22Rv1 (cell line): Measurements from ENCODE around the gene SYNGR2.

Experiments used
- ZFX ChIP-seq: fragments of 450-650 bp; IDR thresholded peaks from 2 replicates; pipeline ENCODE4 v1.6.1; 2017; ENCODE audit warnings: antibody characterized with exemption, borderline replicate concordance
- TF ChIP-seq, protein P1 (sequence below): fragments of 450-650 bp; IDR thresholded peaks from 2 replicates; pipeline ENCODE4 v1.5.1; 2017; ENCODE audit warnings: mild to moderate bottlenecking

DNA sequence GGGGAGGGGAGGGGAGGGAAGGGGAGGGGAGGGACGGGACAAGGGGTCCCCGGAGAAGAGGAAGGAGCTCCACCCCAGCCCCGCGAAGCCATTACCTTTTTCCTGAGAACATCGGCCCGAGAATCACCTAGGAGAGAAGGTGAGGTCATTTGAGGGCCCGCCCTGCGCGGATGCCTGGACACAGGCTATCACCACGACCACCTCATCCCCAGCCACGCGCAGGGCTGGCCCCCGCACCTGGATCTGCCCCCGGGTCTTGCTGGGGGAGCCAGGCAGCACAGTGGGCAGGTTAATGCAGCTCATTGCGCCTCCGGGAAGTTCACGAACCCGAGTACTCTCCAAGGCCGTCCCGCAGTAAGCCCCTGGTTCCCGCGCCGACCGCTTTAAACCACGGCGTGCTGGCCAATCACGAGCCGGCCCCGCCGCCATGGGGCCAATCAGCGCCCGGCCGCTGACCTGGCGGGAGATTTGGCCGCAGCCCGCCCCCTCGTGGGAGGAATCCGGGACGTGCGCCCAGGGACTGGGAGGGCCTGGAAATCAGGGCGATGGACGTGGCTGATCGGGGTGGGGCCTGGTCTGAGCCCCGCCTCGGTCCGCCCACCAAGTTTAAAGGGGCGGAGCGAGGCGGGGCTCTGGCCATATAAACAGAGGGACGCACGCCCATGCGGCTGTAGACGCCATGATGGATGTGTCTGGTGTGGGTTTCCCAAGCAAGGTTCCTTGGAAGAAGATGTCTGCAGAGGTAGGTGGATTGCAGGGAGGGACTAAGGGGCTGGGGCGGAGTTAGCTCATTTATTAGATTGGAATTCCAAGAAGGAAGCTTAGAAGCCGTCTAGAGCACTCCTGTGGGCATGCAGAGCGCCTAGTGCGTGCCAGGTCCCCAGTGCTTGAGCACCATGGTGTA, 18.6 kb downstream of the SYNGR2 start, which contains the start of the genes AFMID and TK1:
- TF ChIP-seq, protein P1, sequence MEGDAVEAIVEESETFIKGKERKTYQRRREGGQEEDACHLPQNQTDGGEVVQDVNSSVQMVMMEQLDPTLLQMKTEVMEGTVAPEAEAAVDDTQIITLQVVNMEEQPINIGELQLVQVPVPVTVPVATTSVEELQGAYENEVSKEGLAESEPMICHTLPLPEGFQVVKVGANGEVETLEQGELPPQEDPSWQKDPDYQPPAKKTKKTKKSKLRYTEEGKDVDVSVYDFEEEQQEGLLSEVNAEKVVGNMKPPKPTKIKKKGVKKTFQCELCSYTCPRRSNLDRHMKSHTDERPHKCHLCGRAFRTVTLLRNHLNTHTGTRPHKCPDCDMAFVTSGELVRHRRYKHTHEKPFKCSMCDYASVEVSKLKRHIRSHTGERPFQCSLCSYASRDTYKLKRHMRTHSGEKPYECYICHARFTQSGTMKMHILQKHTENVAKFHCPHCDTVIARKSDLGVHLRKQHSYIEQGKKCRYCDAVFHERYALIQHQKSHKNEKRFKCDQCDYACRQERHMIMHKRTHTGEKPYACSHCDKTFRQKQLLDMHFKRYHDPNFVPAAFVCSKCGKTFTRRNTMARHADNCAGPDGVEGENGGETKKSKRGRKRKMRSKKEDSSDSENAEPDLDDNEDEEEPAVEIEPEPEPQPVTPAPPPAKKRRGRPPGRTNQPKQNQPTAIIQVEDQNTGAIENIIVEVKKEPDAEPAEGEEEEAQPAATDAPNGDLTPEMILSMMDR, result peak; percentile 74
- no peak for TF ChIP-seq ZFX
